H1 (cell line): Measurements from ENCODE around the gene PTK6. TPM values are rescaled to one million over a fixed set of nuclear protein-coding genes. Genes with fewer than 3 reads are reported as not detected.

Experiments
- CTCF ChIA-PET: fragments of 300-600 bp; sonication (Branson Sonifier 250); formaldehyde crosslinking; loops from one replicate; lab custom pipeline; 2021; ENCODE audit not compliant: partially characterized antibody; lab: Charles Lee
- POLR2A ChIA-PET: fragments of 300-600 bp; sonication (Branson Sonifier 250); formaldehyde crosslinking; loops from one replicate; lab custom pipeline; 2021; ENCODE audit warnings: inconsistent platforms; ENCODE audit not compliant: partially characterized antibody; lab: Charles Lee
- DNase-seq, 2 experiments: peaks; one replicate each; pipeline versions ENCODE4 v3.0.0 to v3.0.0-alpha.2; 2010 to 2022; ENCODE audit warnings: low spot score in 2 of 2, low read depth in 1 of 2, mixed read lengths in 1 of 2
- FAIRE-seq: peaks from 2 replicates; lab custom pipeline; 2011; peaks lifted over from hg19 to GRCh38; lab: Jason Lieb, UNC
- H2AFZ ChIP-seq: 2 replicates; pipeline ENCODE4 v1.8.1; 2012; ENCODE audit warnings: low read length, inconsistent platforms
- H2AK5ac ChIP-seq: 2 replicates; pipeline ENCODE4 v1.6.1; 2013; ENCODE audit warnings: low read depth, low read length
- H2BK120ac ChIP-seq: replicated peaks from 2 replicates; pipeline ENCODE3; 2013; ENCODE audit warnings: low read depth, low read length, inconsistent platforms
- H2BK12ac ChIP-seq: 2 replicates; pipeline ENCODE4 v1.6.1; 2013; ENCODE audit warnings: low read depth, low read length
- H2BK15ac ChIP-seq: 2 replicates; pipeline ENCODE4 v1.6.1; 2013; ENCODE audit warnings: low read length
- H2BK20ac ChIP-seq: 2 replicates; pipeline ENCODE4 v1.6.1; 2013; ENCODE audit warnings: low read length
- H2BK5ac ChIP-seq: 2 replicates; pipeline ENCODE4 v1.6.1; 2013; ENCODE audit warnings: low read depth, low read length
- H3K14ac ChIP-seq: 2 replicates; pipeline ENCODE4 v1.6.1; 2013; ENCODE audit warnings: inconsistent platforms; ENCODE audit not compliant: insufficient read length
- H3K18ac ChIP-seq: 2 replicates; pipeline ENCODE4 v1.6.1; 2013; ENCODE audit warnings: low read length; ENCODE audit errors: extremely low read depth
- H3K23ac ChIP-seq: 2 replicates; pipeline ENCODE4 v1.6.1; 2013; ENCODE audit warnings: inconsistent platforms; ENCODE audit not compliant: insufficient read length
- H3K23me2 ChIP-seq: 2 replicates; pipeline ENCODE4 v1.6.1; 2013; ENCODE audit warnings: low read depth, low read length
- H3K27ac ChIP-seq: 2 replicates; pipeline ENCODE4 v1.6.1; 2011; ENCODE audit warnings: low read depth, low read length, inconsistent platforms
- H3K27me3 ChIP-seq, 4 experiments: replicated peaks in 1 of 4; 1 replicate in 1 of 4; 2 replicates in 3 of 4; pipeline versions ENCODE4 v1.6.1 to v1.8.1; 2011 to 2013; ENCODE audit warnings: low read length in 3 of 4, mild to moderate bottlenecking in 3 of 4, inconsistent platforms in 2 of 4, mixed read lengths in 2 of 4, moderate library complexity in 1 of 4; ENCODE audit not compliant: control insufficient read depth in 3 of 4, insufficient read depth in 3 of 4; ENCODE audit errors: extremely low read depth in 1 of 4
- H3K36me3 ChIP-seq, 4 experiments: 2 replicates each; pipeline versions ENCODE4 v1.6.1 to v1.8.1; 2011 to 2013; ENCODE audit warnings: mild to moderate bottlenecking in 4 of 4, low read length in 3 of 4, moderate library complexity in 2 of 4, control low read depth in 1 of 4, inconsistent platforms in 1 of 4; ENCODE audit not compliant: insufficient read depth in 4 of 4, control insufficient read depth in 2 of 4
- H3K4ac ChIP-seq: replicated peaks from 2 replicates; pipeline ENCODE3; 2013; ENCODE audit warnings: low read length, low read depth, mixed read lengths, inconsistent platforms; ENCODE audit not compliant: insufficient read length
- H3K4me1 ChIP-seq, 4 experiments: replicated peaks in 1 of 4; 1 replicate in 1 of 4; 2 replicates in 3 of 4; pipeline versions ENCODE4 v1.6.1 to v1.8.1; 2011 to 2013; ENCODE audit warnings: low read length in 3 of 4, inconsistent platforms in 2 of 4, mixed read lengths in 1 of 4; ENCODE audit not compliant: insufficient read depth in 4 of 4, control insufficient read depth in 3 of 4
- H3K4me2 ChIP-seq, 2 experiments: 2 replicates each; pipeline versions ENCODE4 v1.6.1 to v1.8.1; 2011 to 2013; ENCODE audit warnings: low read depth in 2 of 2, low read length in 2 of 2, control low read depth in 1 of 2, inconsistent platforms in 1 of 2, mild to moderate bottlenecking in 1 of 2; ENCODE audit not compliant: insufficient read depth in 1 of 2
- H3K4me3 ChIP-seq, 4 experiments: fragments of 200-600, 300-600 bp in 1 of 4; sonication (generic), shearing (Covaris generic), sonication (Bioruptor Twin) in 1 of 4; 2 replicates each; pipeline versions ENCODE4 v1.5.1 to v1.8.1; 2011 to 2016; ENCODE audit warnings: low read length in 4 of 4, low read depth in 3 of 4, control low read depth in 2 of 4, inconsistent platforms in 2 of 4, mild to moderate bottlenecking in 2 of 4, mixed read lengths in 1 of 4, moderate library complexity in 1 of 4; ENCODE audit not compliant: insufficient read depth in 2 of 4; ENCODE audit errors: extremely low read depth in 1 of 4
- H3K56ac ChIP-seq: replicated peaks from 2 replicates; pipeline ENCODE3; 2013; ENCODE audit warnings: low read depth, mild to moderate bottlenecking, mixed read lengths, low read length, inconsistent platforms; ENCODE audit not compliant: insufficient read length
- H3K79me1 ChIP-seq: 2 replicates; pipeline ENCODE4 v1.6.1; 2013; ENCODE audit warnings: low read depth, low read length, control low read depth
- H3K79me2 ChIP-seq, 2 experiments: 2 replicates each; pipeline versions ENCODE4 v1.6.1 to v1.8.1; 2012 to 2013; ENCODE audit warnings: low read length in 2 of 2, mild to moderate bottlenecking in 2 of 2, inconsistent platforms in 1 of 2; ENCODE audit not compliant: insufficient read depth in 2 of 2, control insufficient read depth in 1 of 2
- H3K9ac ChIP-seq, 4 experiments: replicated peaks in 1 of 4; 1 replicate in 1 of 4; 2 replicates in 3 of 4; pipeline versions ENCODE4 v1.6.1 to v1.8.1; 2011 to 2013; ENCODE audit warnings: low read depth in 3 of 4, low read length in 3 of 4, control low read depth in 2 of 4, mild to moderate bottlenecking in 2 of 4, moderate library complexity in 2 of 4, inconsistent platforms in 1 of 4; ENCODE audit errors: extremely low read depth in 1 of 4
- H3K9me3 ChIP-seq, 2 experiments: 2 replicates each; pipeline versions ENCODE4 v1.6.1 to v1.8.1; 2012 to 2013; ENCODE audit warnings: mild to moderate bottlenecking in 2 of 2, moderate library complexity in 2 of 2, control low read depth in 1 of 2, inconsistent platforms in 1 of 2, low read depth in 1 of 2, low read length in 1 of 2, mixed read lengths in 1 of 2; ENCODE audit not compliant: insufficient read depth in 2 of 2
- H4K20me1 ChIP-seq, 2 experiments: replicated peaks in 1 of 2; 2 replicates each; pipeline versions ENCODE3 to v1.8.1; 2011 to 2013; ENCODE audit warnings: inconsistent platforms in 2 of 2, low read length in 2 of 2, mild to moderate bottlenecking in 1 of 2; ENCODE audit not compliant: insufficient read depth in 2 of 2, control insufficient read depth in 1 of 2
- H4K5ac ChIP-seq: 2 replicates; pipeline ENCODE4 v1.6.1; 2013; ENCODE audit warnings: low read length, low read depth, mixed read lengths, inconsistent platforms; ENCODE audit not compliant: insufficient read length
- H4K8ac ChIP-seq: 2 replicates; pipeline ENCODE4 v1.8.0; 2013; ENCODE audit warnings: mild to moderate bottlenecking, moderate library complexity, low read length, inconsistent platforms; ENCODE audit not compliant: insufficient read depth; ENCODE audit errors: extremely low read depth
- H4K91ac ChIP-seq: replicated peaks from 2 replicates; pipeline ENCODE3; 2013; ENCODE audit warnings: low read length, mixed read lengths, inconsistent platforms; ENCODE audit not compliant: insufficient read length
- ATF3 ChIP-seq: IDR thresholded peaks from 2 replicates; pipeline ENCODE4 v1.6.1; 2011; ENCODE audit warnings: low read depth, mild to moderate bottlenecking, low read length; ENCODE audit not compliant: insufficient read depth
- EZH2 ChIP-seq: fragments of 200-600 bp; sonication (generic); IDR thresholded peaks from 2 replicates; pipeline ENCODE4 v1.7.1; 2012; ENCODE audit warnings: low read depth, mild to moderate bottlenecking, moderate library complexity, low read length, inconsistent platforms; ENCODE audit not compliant: severe bottlenecking
- GTF2F1 ChIP-seq: IDR thresholded peaks from 2 replicates; pipeline ENCODE4 v1.6.1; 2012; ENCODE audit warnings: low read depth, low read length, improper control_type of control experiment, borderline replicate concordance
- HDAC2 ChIP-seq, 2 experiments: fragments of 300-600 bp in 1 of 2; sonication (generic) in 1 of 2; IDR thresholded peaks; 2 replicates each; pipeline ENCODE4 v1.6.1; 2011 to 2012; ENCODE audit warnings: low read depth in 2 of 2, low read length in 2 of 2, mild to moderate bottlenecking in 2 of 2, moderate library complexity in 2 of 2, borderline replicate concordance in 1 of 2, inconsistent platforms in 1 of 2
- HDAC6 ChIP-seq: IDR thresholded peaks from one replicate; pipeline ENCODE4 v1.7.1; 2012; ENCODE audit warnings: low read depth, mild to moderate bottlenecking, inconsistent platforms, low read length, moderate library complexity
- JUN ChIP-seq: IDR thresholded peaks from 2 replicates; pipeline ENCODE4 v1.6.1; 2011; ENCODE audit warnings: low read depth, mild to moderate bottlenecking, improper control_type of control experiment, low read length
- SP1 ChIP-seq: IDR thresholded peaks from 2 replicates; pipeline ENCODE4 v1.6.1; 2011; ENCODE audit warnings: low read depth, low read length
- USF2 ChIP-seq: IDR thresholded peaks from 2 replicates; pipeline ENCODE4 v1.6.1; 2011; ENCODE audit warnings: low read length, improper control_type of control experiment
- YY1 ChIP-seq: IDR thresholded peaks from 2 replicates; pipeline ENCODE4 v1.6.1; 2011; ENCODE audit warnings: low read depth, mild to moderate bottlenecking, low read length
- ZNF274 ChIP-seq: IDR thresholded peaks from 2 replicates; pipeline ENCODE4 v1.7.0; 2012; ENCODE audit warnings: low read length, borderline replicate concordance; ENCODE audit errors: extremely low read depth
- WGBS, 2 experiments: shearing (Covaris generic) in 1 of 2; methylation state at CpG; one replicate each; pipeline versions ENCODE4 v1.1.6 to v1.1.7; 2013 to 2015; ENCODE audit warnings: low lambda C conversion rate in 2 of 2, mixed read lengths in 2 of 2, inconsistent platforms in 1 of 2, low coverage in 1 of 2, missing lambda C conversion rate in 1 of 2; ENCODE audit not compliant: insufficient replicate concordance in 2 of 2, insufficient coverage in 1 of 2, insufficient read length in 1 of 2; ENCODE audit errors: extremely low coverage in 1 of 2, missing lambda C conversion rate in 1 of 2; 5-methylcytosine and 5-hydroxymethylcytosine counted together
- polyA plus RNA-seq, 7 experiments: library from polyadenylated mRNA; depleted of rRNA in 3 of 7; stranded (reverse) in 5 of 7; unstranded in 2 of 7; fragments of >200 nt in 5 of 7; fragments of 200-250 nt in 2 of 7; gene quantifications; 1 replicate in 5 of 7; 2 replicates in 1 of 7; 4 replicates in 1 of 7; pipeline versions ENCODE4 v1.2.1 to v1.2.3, GENCODE V29; 2011 to 2013; ENCODE audit warnings: missing spikeins in 2 of 7, mixed read lengths in 2 of 7
- total RNA-seq: library from RNA; stranded (reverse); fragmentation: NEBNext Ultra II Directional; extraction: Animal tissue kit (Norgen Biotek cat#: 25700); gene quantifications from 2 replicates; pipeline ENCODE4 v1.2.1, GENCODE V29; 2021

PTK6 gene
- total and polyA plus RNA-seq, 2 of the 8 experiments (the other 6 are each of a cell fraction or from before 2014, with no cell fraction given), result 0.12 to 0.19 TPM

GRCh38 chr20:63492982-63493381, 44.2 kb downstream of the PTK6 start:
- H3K27ac ChIP-seq, result no peak overlapping the region
- H2BK120ac ChIP-seq, result no peak overlapping the region
- WGBS, 2 experiments, result 86% methylated on average over 2 of the region's 14 CpGs; no CpG with 5 or more reads in 1 of the 2 experiments
- H4K20me1 ChIP-seq, result peaks cover 0 to 10% of the 10 kb centered on the region in 2 experiments
- H3K4me3 ChIP-seq, result no peak overlapping the region
- H3K18ac ChIP-seq, result no peak overlapping the region
- ChIA-PET CTCF (interaction anchor here (0.8 to 1.5 kb wide), 4 partner anchors 10 to 116 kb away, joined by 3 to 6 read pairs (median 4); no protein-coding TSS in a partner anchor), POLR2A (interaction anchor here (1.0 to 2.2 kb wide), 2 partner anchors 28 to 30 kb away, joined by 4 to 6 read pairs; partner anchors contain the start of gene PPDPF)
- H2BK20ac ChIP-seq, result no peak overlapping the region
- H2BK5ac ChIP-seq, result no peak overlapping the region
- H3K56ac ChIP-seq, result no peak overlapping the region
- peaks cover 2 to 33% (median 30%) of the 10 kb centered on the region in 4 experiments for H3K27me3 ChIP-seq
- no peak overlapping the region for H2BK15ac ChIP-seq
- no peak overlapping the region for H2AK5ac ChIP-seq
- H3K4ac ChIP-seq, result no peak overlapping the region
- no peak overlapping the region for H3K14ac ChIP-seq
- H2AFZ ChIP-seq, result no peak overlapping the region
- no peak for DNase-seq
- H4K91ac ChIP-seq, result no peak overlapping the region
- peaks cover 0 to 21% (median 13%) of the 10 kb centered on the region in 4 experiments; a peak in 6 of 7 replicates for H3K4me1 ChIP-seq
- H4K8ac ChIP-seq, result no peak overlapping the region
- H3K23me2 ChIP-seq, result peaks cover 16% of the 10 kb centered on the region; the same call in 1 of the 2 replicates
- peaks cover 0 to 8% (median 1%) of the 10 kb centered on the region in 4 experiments; a peak in 5 of 8 replicates for H3K36me3 ChIP-seq
- no peak overlapping the region for H2BK12ac ChIP-seq
- H3K23ac ChIP-seq, result no peak overlapping the region
- H4K5ac ChIP-seq, result no peak overlapping the region
- H3K79me2 ChIP-seq, result no peaks in the 10 kb centered on the region
- H3K9ac ChIP-seq, result no peak overlapping the region
- H3K79me1 ChIP-seq, result no peaks in the 10 kb centered on the region
- H3K4me2 ChIP-seq, result no peak overlapping the region
- no peak for FAIRE-seq
- no peaks in the 10 kb centered on the region for H3K9me3 ChIP-seq
- no peak for TF ChIP-seq ZNF274
- no peak for TF ChIP-seq HDAC2 (IDR thresholded peaks at IDR 0.05; ENCODE audit: borderline replicate concordance in 1 of 2, low read depth in 2 of 2, low read length in 2 of 2)
- TF ChIP-seq HDAC6, result no peak
- no peak for TF ChIP-seq SP1
- no peak for TF ChIP-seq JUN
- TF ChIP-seq YY1, result no peak
- no peak for TF ChIP-seq EZH2
- no peak for TF ChIP-seq USF2
- TF ChIP-seq GTF2F1, result no peak
- no peak for TF ChIP-seq ATF3
